Tibial artery (tissue), 4 donors: ENCODE data around the gene B4GALT1.

ENCODE experiments used
- DNase-seq, 2 donors: peaks; one replicate each; pipeline ENCODE4 v3.0.0-alpha.2; 2019
- H3K27ac ChIP-seq, 2 donors: fragments of 200-600 bp; sonication (generic) in 1 of 2; 1 replicate in 1 of 2; 2 replicates in 1 of 2; pipeline ENCODE4 v1.5.1; 2018 to 2019; ENCODE audit warnings: mild to moderate bottlenecking in 1 of 2
- H3K27me3 ChIP-seq, 2 donors: fragments of 200-600 bp; sonication (generic) in 1 of 2; one replicate each; pipeline versions ENCODE4 v1.5.1 to v1.6.0; 2016 to 2019
- H3K36me3 ChIP-seq, 3 donors: fragments of 200-600 bp; sonication (generic) in 2 of 3; one replicate each; pipeline ENCODE4 v1.5.1; 2016 to 2019; ENCODE audit warnings: mild to moderate bottlenecking in 2 of 3
- H3K4me1 ChIP-seq, 4 donors: fragments of 200-600 bp; sonication (generic) in 2 of 4; 1 replicate in 3 of 4; 2 replicates in 1 of 4; pipeline ENCODE4 v1.5.1; 2016 to 2019
- H3K4me3 ChIP-seq, 2 donors: fragments of 200-600 bp; sonication (generic) in 1 of 2; 1 replicate in 1 of 2; 2 replicates in 1 of 2; pipeline ENCODE4 v1.5.1; 2018 to 2019; ENCODE audit warnings: mild to moderate bottlenecking in 2 of 2
- H3K9me3 ChIP-seq, 3 donors: fragments of 200-600 bp; sonication (generic) in 1 of 3; one replicate each; pipeline ENCODE4 v1.5.1; 2016 to 2019
- CTCF ChIP-seq, 2 experiments: fragments of 200-600 bp in 1 of 2; fragments of 450-650 bp in 1 of 2; IDR thresholded peaks; one replicate each; pipeline ENCODE4 v1.5.1; 2017 to 2019; ENCODE audit warnings: antibody characterized with exemption in 2 of 2, mild to moderate bottlenecking in 1 of 2, moderate library complexity in 1 of 2
- intact Hi-C: fragments of 100-400 bp; cut with DNase I; formaldehyde crosslinking; loops from one replicate; pipeline ENCODE4 v1.15.0; 2023; ENCODE audit warnings: low total_unique reads

B4GALT1 gene

GRCh38 chr9:33135031-33135461 is 32.1 kb downstream of the B4GALT1 start:
- no peak for TF ChIP-seq CTCF (IDR thresholded peaks at IDR 0.05)
- H3K27me3 ChIP-seq, result no peaks in the 10 kb centered on the region
- intact Hi-C loops, result no loop called here
- no peak overlapping the region for H3K4me3 ChIP-seq
- peaks cover 28 to 48% (median 39%) of the 10 kb centered on the region in 3 donors for H3K36me3 ChIP-seq
- H3K9me3 ChIP-seq, result no peaks in the 10 kb centered on the region
- H3K4me1 ChIP-seq, result peaks cover 0 to 79% (median 57%) of the 10 kb centered on the region in 4 donors
- H3K27ac ChIP-seq, result no peak overlapping the region
- peak; percentile 18 to 60 for DNase-seq

- peak; percentile 6 to 16 for DNase-seq
- Histone ChIP-seq H3K27me3 (no peaks in the 10 kb centered on the region), H3K4me3 (no peak overlapping the region), H3K9me3 (no peaks in the 10 kb centered on the region), H3K27ac (no peak overlapping the region), H3K4me1 (peaks cover 0 to 78% (median 42%) of the 10 kb centered on the region in 4 donors), H3K36me3 (peaks cover 40 to 67% (median 55%) of the 10 kb centered on the region in 3 donors)
- intact Hi-C loops, result no loop called here
- TF ChIP-seq CTCF (IDR thresholded peaks at IDR 0.05), result no peak
These were observed 34.0 kb downstream of the B4GALT1 start for GRCh38 chr9:33133186-33133585.

GRCh38 chr9:33131790-33132772 is 35.1 kb downstream of the B4GALT1 start:
- Histone ChIP-seq H3K36me3 (peaks cover 46 to 78% (median 62%) of the 10 kb centered on the region in 3 donors), H3K27ac (peak overlapping the region in 1 of 2 donors; percentile 29), H3K4me3 (no peak overlapping the region), H3K27me3 (no peaks in the 10 kb centered on the region), H3K9me3 (no peaks in the 10 kb centered on the region), H3K4me1 (peaks cover 0 to 67% (median 32%) of the 10 kb centered on the region in 4 donors)
- TF ChIP-seq CTCF (IDR thresholded peaks at IDR 0.05), result no peak
- peak; percentile 9 to 63 for DNase-seq
- intact Hi-C loops, result no loop called here

GRCh38 chr9:33130961-33131789 is 36.0 kb downstream of the B4GALT1 start:
- H3K27me3 ChIP-seq, result no peaks in the 10 kb centered on the region
- peaks cover 0 to 64% (median 31%) of the 10 kb centered on the region in 4 donors for H3K4me1 ChIP-seq
- H3K9me3 ChIP-seq, result no peaks in the 10 kb centered on the region
- no peak overlapping the region for H3K27ac ChIP-seq
- intact Hi-C loops, result no loop called here
- peak; percentile 9 to 44 for DNase-seq
- peaks cover 46 to 86% (median 69%) of the 10 kb centered on the region in 3 donors for H3K36me3 ChIP-seq
- TF ChIP-seq CTCF (IDR thresholded peaks at IDR 0.05), result no peak
- no peak overlapping the region for H3K4me3 ChIP-seq
